CD4-positive, alpha-beta T cell treated with Interleukin-4 for 4 hours (primary cell): ENCODE measurements around the gene MT3.
A peak's percentile ranks its signal among the peaks of the same experiment; 100 is the strongest.
"Not testable (repeated sequence)": the region's sequence is repeated elsewhere in the genome, so short reads cannot be mapped to it uniquely, and the experiment has no call there.

Experiments used
- DNase-seq: peaks from one replicate; pipeline ENCODE4 v3.0.0-alpha.2; 2020

Gene MT3

GRCh38 chr16:56610017-56610608 is 20.8 kb downstream of the MT3 start:
- DNase-seq: peak; percentile 67

GRCh38 chr16:56610609-56611111 is 21.3 kb downstream of the MT3 start:
- DNase-seq: no peak

- DNase-seq: no peak
These were observed 22.0 kb downstream of the MT3 start for GRCh38 chr16:56611281-56611833.

- DNase-seq: no peak
These were observed 24.4 kb downstream of the MT3 start for GRCh38 chr16:56613706-56614105.

- no peak for DNase-seq
These were observed 25.2 kb downstream of the MT3 start for GRCh38 chr16:56614549-56614991.

GRCh38 chr16:56615353-56615752 is 26.0 kb downstream of the MT3 start:
- no peak for DNase-seq

- DNase-seq: no peak
These were observed 27.4 kb downstream of the MT3 start for GRCh38 chr16:56616608-56617211.

- DNase-seq: peak; percentile 27
These were observed 28.1 kb downstream of the MT3 start for GRCh38 chr16:56617212-56618085.

- no peak for DNase-seq
These were observed 28.8 kb downstream of the MT3 start for GRCh38 chr16:56618138-56618537.

GRCh38 chr16:56620339-56620897 is 31.1 kb downstream of the MT3 start:
- no peak for DNase-seq

- DNase-seq: not testable (repeated sequence)
These were observed 32.5 kb downstream of the MT3 start for GRCh38 chr16:56621665-56622445.

GRCh38 chr16:56623184-56623583 is 33.9 kb downstream of the MT3 start:
- not testable (repeated sequence) for DNase-seq

GRCh38 chr16:56623637-56624036 is 34.3 kb downstream of the MT3 start:
- DNase-seq: no peak

GRCh38 chr16:56625140-56625942 is 36.0 kb downstream of the MT3 start, which contains the start of gene MT1E:
MT1E (plus strand) TSS chr16:56625781; CDS start chr16:56625852, 71 bp downstream.
- no peak for DNase-seq

GRCh38 chr16:56625943-56626654 is 36.8 kb downstream of the MT3 start:
- DNase-seq: no peak

GRCh38 chr16:56626685-56627084 is 37.4 kb downstream of the MT3 start:
- no peak for DNase-seq

GRCh38 chr16:56628486-56629350 is 39.4 kb downstream of the MT3 start:
- DNase-seq: no peak

- DNase-seq: no peak
These were observed 40.2 kb downstream of the MT3 start for GRCh38 chr16:56629531-56629930.

GRCh38 chr16:56630134-56630533 is 40.8 kb downstream of the MT3 start:
- DNase-seq: no peak
